HG02943 (cell line): Measurements from ENCODE around the gene WFDC9.
"Not testable (repeated sequence)": the region's sequence is repeated elsewhere in the genome, so short reads cannot be mapped to it uniquely, and the experiment has no call there.

ENCODE experiments used
- ATAC-seq: cut with Tn5 transposase; IDR thresholded peaks from one replicate; pipeline ENCODE4 v1.9.1; 2021; ENCODE audit warnings: mild to moderate bottlenecking, low read depth, moderate library complexity; ENCODE audit not compliant: unreplicated experiment

WFDC9 gene

DNA sequence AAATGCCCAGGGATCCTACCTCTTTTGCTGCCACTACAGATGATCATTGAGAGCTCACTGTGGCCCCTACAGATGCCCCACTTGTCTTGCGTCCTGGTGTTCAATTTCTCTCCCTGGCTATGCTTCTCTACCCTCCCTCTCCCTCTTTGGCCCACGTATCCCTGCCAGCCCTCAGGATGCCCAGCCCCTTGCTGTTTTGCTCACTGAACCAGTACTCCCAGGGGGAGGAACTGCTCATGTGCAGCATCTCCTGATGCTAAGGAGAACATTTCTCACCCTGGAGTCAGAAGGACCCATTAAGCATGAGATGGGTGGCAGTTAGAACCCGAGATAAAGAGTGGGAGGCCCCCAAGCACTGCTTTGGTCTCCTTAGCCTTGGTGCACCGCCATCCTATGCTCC lies at the start of gene WFDC9:
WFDC9 (minus strand) TSS at position 101 of the 400 bp plus-strand sequence. CDS start 21,103 bp downstream, outside the sequence.
- ATAC-seq: no peak

- no peak for ATAC-seq
Measured at GRCh38 chr20:45679650-45680049, 48.6 kb upstream of the WFDC9 start.

GRCh38 chr20:45672765-45673164 lies 41.7 kb upstream of the WFDC9 start:
- no peak for ATAC-seq

DNA sequence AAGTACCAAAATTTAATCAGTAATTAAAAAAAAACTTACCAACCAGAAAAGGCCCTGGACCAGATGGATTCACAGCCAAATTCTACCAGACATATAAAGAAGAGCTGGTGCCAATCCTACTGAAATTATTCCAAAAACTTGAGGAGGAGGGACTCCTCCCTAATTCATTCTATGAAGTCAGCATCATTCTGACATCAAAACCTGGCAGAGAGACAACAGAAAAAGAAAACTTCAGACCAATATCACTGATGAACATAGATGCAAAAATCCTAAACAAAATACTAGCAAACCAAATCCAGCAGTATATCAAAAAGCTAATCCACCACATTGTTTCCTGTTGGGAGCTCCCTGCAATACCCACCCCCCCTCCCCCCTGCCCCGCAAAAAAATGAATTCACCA lies 39.1 kb upstream of the WFDC9 start, which contains the start of gene WFDC11:
WFDC11 (minus strand) TSS at position 101 of the 400 bp plus-strand sequence. CDS start 19,639 bp downstream, outside the sequence.
- ATAC-seq: no peak

- ATAC-seq: not testable (repeated sequence)
Measured at GRCh38 chr20:45657038-45657437, 26.0 kb upstream of the WFDC9 start.

DNA sequence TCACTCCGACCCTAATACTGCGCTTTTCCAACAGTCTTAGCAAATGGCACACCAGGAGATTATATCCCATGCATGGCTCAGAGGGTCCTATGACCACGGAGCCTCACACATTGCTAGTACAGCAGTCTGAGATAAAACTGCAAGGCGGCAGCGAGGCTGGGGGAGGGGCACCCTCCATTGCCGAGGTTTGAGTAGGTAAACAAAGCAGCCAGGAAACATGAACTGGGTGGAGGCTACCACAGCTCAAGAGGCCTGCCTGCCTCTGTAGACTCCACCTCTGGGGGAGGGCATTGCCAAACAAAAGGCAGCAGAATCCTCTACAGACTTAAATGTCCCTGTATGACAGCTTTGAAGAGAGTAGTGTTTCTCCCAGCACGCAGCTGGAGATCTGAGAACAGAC lies 20.6 kb upstream of the WFDC9 start:
- ATAC-seq: not testable (repeated sequence)

- no peak for ATAC-seq
Measured at GRCh38 chr20:45649312-45649863, 18.3 kb upstream of the WFDC9 start.

DNA sequence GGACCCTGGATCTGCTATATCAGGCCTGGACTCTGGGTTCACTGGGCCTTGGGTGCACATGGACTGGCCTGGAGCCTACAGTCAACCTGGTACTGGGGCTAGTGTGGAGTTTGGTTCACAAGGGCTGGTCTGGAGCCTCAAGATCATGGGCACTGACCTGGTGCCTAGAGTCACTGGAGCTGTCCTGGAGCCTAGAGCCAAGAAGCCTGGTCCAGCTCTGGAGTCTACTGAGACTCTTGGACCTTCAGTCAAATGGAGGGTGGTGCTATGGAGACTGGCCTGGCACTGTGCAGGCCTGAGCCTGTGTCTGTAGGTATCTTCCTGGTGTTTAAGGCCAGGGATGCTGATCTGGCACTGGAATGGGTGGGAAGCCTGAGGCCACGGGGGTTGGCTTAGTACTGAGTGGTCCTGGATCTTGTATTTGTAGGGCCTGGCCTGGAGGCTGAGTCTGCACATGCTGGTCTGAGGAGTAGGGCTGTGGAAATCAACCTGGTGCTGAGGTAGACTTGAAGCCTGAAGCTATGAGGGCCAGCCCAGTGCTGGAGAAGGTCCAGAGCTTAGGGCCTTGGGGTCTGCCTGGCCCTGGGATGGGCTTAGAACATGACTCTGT lies 16.5 kb upstream of the WFDC9 start:
- no peak for ATAC-seq

DNA sequence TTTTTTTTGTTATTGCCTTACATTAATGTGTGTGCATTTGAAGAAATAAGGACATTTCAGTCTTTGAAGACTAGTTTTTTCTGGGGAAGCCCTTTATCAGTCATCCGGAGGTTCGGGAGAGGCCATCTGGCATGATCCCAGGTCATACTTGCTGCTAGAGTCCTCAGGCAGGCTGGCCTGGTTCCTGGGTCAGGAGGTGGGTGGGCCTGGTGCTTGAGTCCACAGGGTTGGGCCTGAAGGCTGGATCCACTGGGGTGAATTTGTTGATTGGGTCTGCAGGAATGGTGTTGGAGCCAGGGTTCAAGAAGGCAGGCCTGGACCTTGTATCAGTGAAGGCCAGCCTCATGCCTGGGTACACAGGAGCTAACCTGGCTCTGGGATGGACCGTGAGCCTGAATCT lies 15.8 kb upstream of the WFDC9 start:
- ATAC-seq: no peak

DNA sequence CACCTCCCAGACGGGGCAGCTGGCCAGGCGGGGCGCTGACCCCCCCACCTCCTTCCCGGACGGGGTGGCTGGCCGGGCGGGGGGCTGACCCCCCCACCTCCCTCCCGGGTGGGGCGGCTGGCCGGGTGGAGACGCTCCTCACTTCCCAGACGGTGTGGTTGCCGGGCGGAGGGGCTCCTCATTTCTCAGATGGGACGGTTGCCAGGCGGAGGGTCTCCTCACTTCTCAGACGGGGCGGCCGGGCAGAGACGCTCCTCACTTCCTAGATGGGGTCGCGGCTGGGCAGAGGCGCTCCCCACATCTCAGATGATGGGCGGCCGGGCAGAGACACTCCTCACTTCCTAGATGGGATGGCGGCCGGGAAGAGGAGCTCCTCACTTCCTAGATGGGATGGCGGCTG lies 14.8 kb upstream of the WFDC9 start:
- ATAC-seq: not testable (repeated sequence)

- ATAC-seq: not testable (repeated sequence)
Measured at GRCh38 chr20:45641076-45641475, 10.0 kb upstream of the WFDC9 start.

DNA sequence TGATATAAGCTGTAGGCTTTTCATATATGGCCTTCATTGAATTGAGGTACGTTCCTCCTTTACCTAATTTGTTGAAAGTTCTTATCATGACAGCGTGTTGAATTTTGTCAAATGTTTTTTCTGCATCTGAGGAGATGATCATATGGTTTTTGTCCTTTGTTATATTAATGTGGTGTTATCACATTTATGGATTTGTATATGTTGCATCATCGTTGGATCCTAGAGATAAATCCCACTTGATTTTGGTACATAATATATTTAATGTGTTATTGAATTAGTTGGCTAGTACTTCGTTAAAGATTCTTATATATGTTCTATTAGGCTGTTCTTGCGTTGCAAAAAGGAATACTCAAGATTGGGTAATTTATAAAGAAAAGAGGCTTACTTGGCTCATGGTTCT lies 8.6 kb upstream of the WFDC9 start:
- ATAC-seq: no peak

DNA sequence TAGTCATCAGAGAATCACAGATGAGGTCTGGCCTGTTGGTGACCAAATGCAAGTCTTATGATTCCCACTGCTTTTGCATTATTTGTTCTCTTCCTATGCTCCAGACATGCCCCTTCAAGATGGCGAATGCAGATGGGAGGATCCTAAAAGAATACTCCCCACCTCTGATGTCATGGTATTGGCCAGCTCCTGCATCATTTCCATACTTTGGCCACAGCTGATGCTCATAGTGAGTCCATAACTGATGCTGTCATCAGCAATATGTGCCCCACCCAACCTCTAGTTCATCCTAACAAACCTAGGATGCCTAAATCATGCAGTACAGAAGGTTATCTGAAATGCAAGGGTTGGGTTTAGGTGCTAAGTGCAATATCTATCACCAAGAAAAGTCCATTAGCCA lies 5.4 kb upstream of the WFDC9 start:
- ATAC-seq: no peak

- ATAC-seq: no peak
Measured at GRCh38 chr20:45630371-45630770, 713 bp downstream of the WFDC9 start.

DNA sequence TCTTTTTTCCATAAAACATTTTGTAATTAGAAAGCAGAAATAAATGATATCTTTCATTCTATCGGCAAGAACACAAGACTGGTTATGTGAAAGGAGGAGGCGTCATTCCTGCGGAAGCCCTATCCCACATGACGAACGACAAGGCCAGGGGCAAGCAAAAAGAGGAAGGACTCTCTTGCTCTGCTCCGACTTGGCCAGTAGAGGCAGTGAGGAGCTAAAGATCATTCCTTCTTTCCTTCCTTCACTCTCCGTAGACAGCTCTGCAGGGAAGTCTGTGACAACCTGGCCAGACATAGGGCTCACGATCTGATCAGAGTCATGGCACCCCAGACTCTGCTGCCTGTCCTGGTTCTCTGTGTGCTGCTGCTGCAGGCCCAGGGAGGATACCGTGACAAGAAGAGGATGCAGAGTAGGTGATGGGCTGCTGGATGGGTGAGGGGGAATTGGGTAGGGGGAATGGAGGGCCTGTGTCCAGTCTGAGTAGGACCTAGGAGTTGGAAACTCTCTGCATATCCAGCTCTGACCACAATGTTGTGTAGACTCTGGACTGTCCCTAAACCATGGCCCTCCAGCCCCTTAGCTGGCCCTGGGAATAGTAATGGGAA lies 1.5 kb downstream of the WFDC9 start, which contains the start of gene WFDC10A:
WFDC10A (plus strand) TSS at position 244 of the 605 bp plus-strand sequence; CDS start at position 319, 75 bp downstream.
- ATAC-seq: no peak

DNA sequence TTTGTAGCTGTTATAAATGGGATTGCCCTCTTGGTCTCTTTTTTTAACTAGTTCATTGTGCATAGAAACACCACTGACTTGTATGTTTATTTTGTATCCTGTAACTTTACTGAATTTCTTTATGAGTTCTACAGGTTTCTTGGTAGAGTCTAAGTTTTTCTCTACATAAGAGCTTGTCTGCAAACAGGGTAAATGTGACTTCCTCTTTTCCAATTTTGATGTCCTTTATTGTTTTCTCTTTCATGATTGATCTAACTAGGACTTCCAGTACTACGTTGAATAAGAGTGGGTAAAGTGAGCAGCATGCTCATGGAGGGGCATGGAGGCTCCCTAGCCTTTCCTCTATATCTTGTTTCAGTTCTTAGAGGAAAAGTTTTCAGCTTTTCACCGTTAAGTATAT lies 4.5 kb downstream of the WFDC9 start:
- no peak for ATAC-seq

- no peak for ATAC-seq
Measured at GRCh38 chr20:45621593-45621992, 9.5 kb downstream of the WFDC9 start.

DNA sequence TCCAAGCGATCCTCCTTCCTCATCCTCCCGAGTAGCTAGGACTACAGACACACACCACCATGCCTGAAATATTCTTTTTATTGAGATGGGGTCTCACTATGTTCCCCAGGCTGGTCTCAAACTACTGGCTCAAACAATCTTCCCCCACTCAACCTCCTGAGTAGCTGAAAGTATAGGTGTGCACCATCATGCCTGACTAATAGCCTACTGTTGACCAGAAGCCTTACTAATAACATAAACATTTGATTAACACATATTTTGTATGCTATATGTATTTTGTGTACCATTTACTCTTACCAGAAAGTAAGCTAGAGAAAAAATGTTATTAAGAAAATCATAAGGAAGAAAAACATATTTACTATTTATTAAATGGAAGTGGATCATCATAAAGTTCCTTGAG lies 13.5 kb downstream of the WFDC9 start:
- ATAC-seq: no peak

DNA sequence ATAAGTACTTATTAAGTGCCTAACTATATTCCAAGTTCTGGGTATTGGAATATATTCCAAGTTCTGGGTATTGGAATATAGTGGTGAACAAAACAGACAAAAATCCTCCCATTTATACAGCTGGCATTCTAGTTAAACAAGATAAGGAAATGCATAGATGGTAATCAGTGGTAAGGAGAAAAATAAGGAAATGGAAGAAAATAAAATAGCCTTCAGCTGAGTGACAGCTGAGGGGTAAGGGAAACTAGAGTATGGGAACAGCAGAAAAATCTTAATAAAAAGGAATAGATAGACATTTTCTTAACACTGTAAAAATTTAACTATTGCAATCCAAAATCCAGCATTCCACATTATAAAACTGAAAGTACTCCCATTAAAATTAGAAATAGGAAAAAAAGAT lies 18.8 kb downstream of the WFDC9 start:
- no peak for ATAC-seq

DNA sequence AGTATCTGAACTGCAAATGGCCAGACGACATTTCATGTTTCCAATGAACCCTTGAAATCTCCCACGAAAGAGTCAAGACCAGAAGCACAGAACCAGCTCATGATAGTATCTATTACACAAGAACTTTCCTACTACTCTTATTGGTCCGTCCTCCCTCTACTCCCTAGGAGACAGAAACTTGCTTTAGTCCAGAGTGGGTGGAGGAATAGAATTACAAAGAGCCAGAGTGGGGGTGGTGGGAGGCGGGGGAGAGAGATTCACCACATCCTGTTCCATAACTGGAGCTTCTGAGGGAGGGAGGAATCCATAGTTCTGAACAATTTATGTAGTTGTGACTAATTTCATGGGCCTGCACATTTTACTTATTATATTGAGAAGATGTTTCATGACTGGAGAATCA lies 20.0 kb downstream of the WFDC9 start:
- no peak for ATAC-seq

GRCh38 chr20:45607810-45608209 lies 23.3 kb downstream of the WFDC9 start:
- no peak for ATAC-seq

- no peak for ATAC-seq
Measured at GRCh38 chr20:45595235-45595634, 35.8 kb downstream of the WFDC9 start.
